NCI-H2029 (cell line): Measurements from ENCODE around the gene SCAF1.
"Not testable (repeated sequence)": the region's sequence is repeated elsewhere in the genome, so short reads cannot be mapped to it uniquely, and the experiment has no call there.

Experiments used
- DNase-seq: peaks from one replicate; lab custom pipeline; 2025; lab: John Stamatoyannopoulos, UW

SCAF1 gene

GRCh38 chr19:49614096-49614833 lies 27.7 kb upstream of the SCAF1 start:
- DNase-seq, result no peak

DNA sequence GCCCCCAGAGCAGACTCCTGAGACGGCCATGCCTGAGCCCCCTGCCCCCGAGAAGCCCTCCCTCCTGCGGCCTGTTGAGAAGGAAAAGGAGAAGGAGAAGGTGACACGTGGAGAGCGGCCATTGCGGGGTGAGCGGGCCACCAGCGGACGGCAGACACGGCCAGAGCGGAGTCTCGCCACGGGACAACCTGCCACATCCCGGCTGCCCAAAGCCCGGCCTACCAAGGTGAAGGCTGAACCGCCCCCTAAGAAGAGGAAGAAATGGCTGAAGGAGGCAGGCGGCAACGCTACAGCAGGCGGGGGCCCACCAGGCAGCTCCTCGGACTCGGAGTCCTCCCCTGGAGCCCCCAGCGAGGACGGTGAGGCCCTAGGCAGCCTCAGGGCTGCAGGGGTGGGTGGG lies 26.1 kb upstream of the SCAF1 start:
- no peak for DNase-seq

DNA sequence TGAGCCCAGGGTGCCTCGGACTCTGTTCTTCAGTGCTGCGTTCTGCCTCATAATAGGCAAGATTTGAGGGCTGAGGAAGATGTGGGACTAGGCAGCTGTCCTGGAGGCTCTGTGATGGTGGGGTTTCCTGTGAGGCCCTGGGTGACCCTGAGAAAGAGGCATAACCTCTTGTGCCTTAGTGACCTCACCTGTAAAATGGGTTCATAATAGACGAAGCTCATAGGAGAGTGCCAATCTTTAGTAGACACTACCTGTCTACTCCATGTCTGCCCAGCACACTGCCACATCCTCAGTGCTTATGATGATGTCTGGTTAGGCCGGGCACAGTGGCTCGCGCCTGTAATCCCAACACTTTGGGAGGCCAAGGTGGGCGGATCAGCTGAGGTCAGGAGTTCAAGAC lies 25.5 kb upstream of the SCAF1 start:
- DNase-seq, result no peak

- DNase-seq, result no peak
Observed at GRCh38 chr19:49616945-49617344, 25.1 kb upstream of the SCAF1 start.

DNA sequence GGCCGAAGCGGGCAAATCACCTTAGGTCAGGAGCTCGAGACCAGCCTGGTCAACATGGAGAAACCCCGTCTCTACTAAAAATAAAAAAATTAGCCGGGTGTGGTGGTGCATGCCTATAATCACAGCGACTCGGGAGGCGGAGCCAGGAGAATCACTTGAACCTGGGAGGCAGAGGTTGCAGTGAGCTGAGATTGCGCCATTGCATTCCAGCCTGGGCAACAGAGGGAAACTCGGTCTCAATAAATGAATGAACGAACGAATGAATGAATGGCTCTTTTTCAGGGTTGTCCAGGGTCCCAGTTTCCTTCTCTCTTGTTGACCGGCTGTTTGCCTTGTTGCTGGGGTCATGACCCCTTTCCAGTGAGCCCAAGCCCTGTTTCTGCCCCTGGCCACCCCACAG lies 24.1 kb upstream of the SCAF1 start:
- DNase-seq, result not testable (repeated sequence)

- no peak for DNase-seq
Observed at GRCh38 chr19:49624967-49625910, 16.8 kb upstream of the SCAF1 start.

DNA sequence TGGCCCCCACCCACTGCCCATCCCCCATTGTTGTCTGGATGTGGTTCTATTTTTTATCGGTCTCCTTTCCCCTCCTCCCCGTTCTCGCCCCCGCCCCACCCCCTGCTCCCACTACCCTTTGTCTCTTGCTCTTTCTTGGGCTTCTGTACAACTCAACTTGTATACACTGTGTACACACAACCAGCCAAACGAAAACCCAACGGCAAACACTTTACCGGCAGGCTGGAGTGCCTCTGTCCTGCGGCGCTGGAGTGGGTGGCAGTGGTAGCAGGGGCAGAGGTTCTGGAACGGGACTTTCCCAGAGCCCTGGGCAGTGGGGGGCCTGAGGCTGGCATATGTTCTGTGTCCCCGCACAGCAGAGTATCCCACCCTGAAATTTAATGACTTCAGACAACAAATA lies 15.8 kb upstream of the SCAF1 start:
- no peak for DNase-seq

DNA sequence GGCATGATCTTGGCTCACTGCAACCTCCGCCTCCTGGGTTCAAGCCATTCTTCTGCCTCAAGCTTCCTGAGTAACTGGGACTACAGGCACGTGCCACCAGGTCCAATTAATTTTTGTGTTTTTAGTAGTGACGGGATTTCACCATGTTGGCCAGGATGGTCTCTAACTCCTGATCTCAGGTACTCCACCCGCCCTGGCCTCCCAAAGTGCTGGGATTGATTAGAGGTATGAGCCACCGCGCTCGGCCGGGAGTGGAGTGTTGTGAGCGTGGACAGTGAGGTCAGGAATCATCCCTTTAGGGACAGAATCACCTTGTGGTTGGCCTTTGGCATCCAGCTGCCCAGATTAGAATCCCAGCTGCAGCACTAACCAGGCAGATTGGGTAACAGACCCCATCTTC lies 12.3 kb upstream of the SCAF1 start:
- DNase-seq, result no peak

DNA sequence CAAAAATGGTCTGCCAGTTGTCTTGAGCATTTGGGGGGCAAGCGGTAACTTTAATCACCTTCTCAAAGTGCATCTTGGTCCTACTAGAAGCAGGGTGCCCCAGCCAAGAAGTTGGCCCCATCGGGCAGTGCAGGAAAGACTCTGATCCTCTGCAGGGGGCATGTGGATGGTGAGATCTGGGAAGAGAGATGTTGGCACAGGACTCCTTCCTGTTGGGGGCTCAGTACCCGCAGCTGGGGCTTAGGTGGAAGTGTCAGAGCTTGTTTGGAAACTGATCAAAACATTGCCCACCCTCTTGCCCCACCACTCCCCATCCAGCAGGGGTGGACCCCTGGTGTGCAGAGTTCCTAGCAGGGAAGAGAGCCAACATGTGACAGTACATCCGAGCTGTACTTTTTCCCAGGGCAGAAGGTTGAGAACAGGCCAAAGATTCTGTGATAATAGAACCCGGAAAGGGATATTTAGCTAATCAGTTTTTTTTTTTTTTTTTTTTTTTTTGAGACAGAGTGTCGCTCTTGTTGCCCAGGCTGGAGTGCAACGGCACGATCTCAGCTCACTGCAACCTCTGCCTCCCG lies 10.9 kb upstream of the SCAF1 start:
- no peak for DNase-seq

DNA sequence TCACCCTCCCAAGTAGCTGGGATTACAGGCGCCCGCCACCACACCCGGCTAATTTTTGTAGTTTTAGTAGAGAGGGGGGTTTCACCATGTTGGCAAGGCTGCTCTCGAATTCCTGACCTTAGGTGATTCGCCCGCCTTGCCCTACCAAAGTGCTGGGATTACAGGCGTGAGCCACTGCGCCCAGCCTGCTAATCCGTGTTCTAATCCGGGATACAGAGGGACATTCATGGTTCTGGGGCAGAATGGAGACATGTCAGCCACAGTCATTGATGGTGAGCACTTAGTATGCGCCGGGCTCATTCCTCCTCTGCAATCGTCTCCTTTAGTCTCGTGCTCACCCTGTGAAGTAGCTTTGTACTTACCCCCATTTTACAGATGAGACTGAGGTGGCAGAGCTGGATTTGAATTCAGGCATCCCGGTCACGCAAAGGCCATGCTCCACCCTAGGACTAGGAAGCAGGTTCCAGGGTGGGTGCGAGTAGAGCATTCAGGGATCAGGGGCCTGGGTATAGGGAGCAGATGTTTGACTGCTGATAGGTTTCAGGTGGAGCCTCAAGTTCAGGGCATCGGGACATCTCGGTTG lies 10.3 kb upstream of the SCAF1 start:
- no peak for DNase-seq

DNA sequence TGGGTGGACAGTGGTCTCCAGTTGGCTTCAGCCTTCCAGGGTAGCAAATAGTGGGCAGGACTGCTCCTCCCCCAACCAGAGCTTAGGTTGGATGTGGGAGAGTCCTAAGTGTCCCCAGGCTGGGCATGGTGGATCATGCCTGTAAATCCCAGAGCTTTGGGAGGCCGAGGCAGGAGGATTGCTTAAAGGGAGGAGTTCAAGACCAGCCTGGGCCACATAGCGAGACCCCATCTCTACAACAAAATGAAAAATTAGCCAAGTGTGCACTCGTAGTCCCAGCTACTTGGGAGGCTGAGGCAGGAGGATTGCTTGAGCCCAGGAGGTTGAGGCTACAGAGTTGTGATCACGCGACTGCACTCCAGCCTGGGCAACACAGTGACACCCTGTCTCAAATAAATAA lies 9.4 kb upstream of the SCAF1 start:
- no peak for DNase-seq

DNA sequence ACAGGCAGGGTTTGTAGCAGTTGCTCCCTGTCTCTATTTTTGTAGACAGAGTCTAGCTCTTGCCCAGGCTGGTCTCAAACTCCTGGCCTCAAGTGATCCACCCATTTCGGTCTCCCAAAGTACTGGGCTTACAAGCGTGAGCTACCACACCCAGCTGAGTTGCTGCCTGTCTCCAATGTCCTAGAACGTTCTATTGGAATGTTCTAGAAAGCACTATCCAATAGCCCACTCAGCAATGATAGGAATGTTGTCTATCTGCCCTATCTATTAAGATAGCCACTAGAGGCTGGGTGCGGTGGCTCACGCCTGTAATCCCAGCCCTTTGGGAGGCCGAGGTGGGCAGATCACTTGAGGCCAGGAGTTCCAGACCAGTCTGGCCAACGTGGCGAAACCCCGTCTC lies 8.7 kb upstream of the SCAF1 start:
- DNase-seq, result not testable (repeated sequence)

- DNase-seq, result no peak
Observed at GRCh38 chr19:49635530-49636232, 6.3 kb upstream of the SCAF1 start.

- no peak for DNase-seq
Observed at GRCh38 chr19:49636233-49636932, 5.6 kb upstream of the SCAF1 start.

DNA sequence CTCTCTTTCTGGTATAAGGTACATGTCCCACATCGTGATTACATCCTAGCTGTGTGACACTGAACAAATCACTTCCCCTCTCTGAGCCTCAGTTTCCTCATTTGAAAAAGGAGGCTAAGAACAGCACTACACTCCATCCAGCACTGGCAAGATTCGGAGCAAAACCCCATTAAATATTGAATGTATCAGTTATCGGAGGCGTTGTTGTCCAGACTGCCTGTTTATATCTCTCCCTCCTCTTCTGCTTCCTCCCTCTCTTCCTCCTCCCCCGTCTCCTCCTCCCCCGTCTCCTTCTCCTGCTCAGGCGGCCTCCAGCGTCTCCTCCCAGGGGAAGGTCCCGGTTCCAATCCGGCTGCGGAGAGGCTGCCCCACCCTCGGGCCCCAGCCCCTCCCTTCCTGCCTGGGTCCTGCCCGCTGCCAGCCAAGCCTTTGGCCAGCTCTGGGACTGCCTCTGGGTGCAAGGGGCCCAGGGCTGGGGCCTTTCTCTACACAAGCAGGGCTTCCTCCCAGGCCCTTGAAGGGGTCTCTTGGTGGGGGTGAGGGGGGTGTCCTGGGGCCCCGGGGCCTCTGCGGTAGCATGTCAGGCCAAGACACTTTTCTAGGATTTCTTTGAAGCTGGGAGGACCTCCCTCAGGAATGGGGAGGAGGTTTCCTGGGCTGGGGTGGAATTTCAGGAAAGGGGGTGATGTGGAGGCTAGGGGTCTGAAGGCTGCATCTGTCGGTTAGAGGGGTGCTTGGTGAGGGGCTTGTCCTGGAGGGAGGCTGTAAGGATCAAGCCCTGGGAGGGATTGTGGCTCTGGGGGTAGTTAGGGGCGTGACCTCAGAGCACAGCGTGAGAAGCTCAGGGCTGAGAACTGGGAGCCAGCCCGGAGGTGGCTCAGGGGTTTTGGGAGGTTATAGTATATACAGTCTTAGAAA lies 3.9 kb upstream of the SCAF1 start:
- DNase-seq, result no peak

GRCh38 chr19:49639401-49640112 lies 2.5 kb upstream of the SCAF1 start:
- no peak for DNase-seq

GRCh38 chr19:49640113-49640898 lies 1.7 kb upstream of the SCAF1 start, which contains the start of gene RRAS:
TSS of gene RRAS (minus strand) at chr19:49640143. CDS start at chr19:49640098, 45 bp downstream.
- DNase-seq, result peak; percentile 100

DNA sequence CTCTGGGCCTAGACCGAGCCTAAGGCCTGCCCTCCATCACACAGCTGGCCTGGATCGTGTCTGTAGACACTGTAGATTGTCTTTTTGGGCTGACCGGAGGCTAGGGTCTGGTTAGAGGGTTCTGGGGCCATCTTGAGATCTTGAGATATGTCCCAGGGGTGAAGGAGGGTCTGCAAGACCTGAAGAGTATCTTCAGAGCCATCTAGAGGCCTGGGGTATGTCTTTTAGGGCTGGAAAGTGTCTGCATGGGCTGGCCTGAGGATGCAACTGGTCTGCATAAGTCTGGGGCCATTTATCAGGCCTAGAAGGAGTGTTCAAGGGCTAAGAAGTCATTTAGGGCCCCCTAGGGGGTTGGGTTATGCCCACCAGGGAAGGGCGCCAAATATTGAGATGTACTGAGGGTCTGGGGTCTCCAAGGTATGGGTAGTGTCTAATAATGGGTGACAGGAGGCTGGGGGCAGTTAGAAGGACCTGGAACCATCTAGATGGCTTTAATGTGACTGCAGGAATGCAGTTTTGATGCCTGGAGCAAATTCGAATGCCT lies 555 bp downstream of the SCAF1 start:
- no peak for DNase-seq
